A673 (cell line): ENCODE results near the gene TAF6. TPM values are rescaled to one million over a fixed set of nuclear protein-coding genes. Genes with fewer than 3 reads are reported as not detected.

Source experiments
- BruUV-seq: library from RNA; stranded (reverse); fragments of 400-500 nt; replicated peaks from 2 replicates; lab custom pipeline; 2021; lab: Mats Ljungman, UMichigan
- CTCF ChIA-PET: fragments of 300-600 bp; sonication (Branson Sonifier 250); formaldehyde crosslinking; loops from one replicate; lab custom pipeline; 2022; ENCODE audit warnings: antibody characterized with exemption; lab: Charles Lee
- POLR2A ChIA-PET: fragments of 300-600 bp; sonication (Branson Sonifier 250); formaldehyde crosslinking; loops from one replicate; lab custom pipeline; 2022; ENCODE audit warnings: antibody characterized with exemption; ENCODE audit not compliant: low non-redundant PET; lab: Charles Lee
- DNase-seq: peaks from one replicate; pipeline ENCODE4 v3.0.0-alpha.2; 2015; ENCODE audit warnings: low spot score
- H3K27ac ChIP-seq: fragments of 200-600 bp; sonication (generic); 2 replicates; pipeline ENCODE4 v1.5.1; 2016; ENCODE audit warnings: mixed run types, low read depth, mild to moderate bottlenecking, mixed read lengths, antibody characterized with exemption, low read length; ENCODE audit not compliant: poor library complexity, severe bottlenecking
- H3K27me3 ChIP-seq: fragments of 200-600 bp; sonication (generic); replicated peaks from 2 replicates; pipeline ENCODE4 v1.6.1; 2017; ENCODE audit warnings: mixed run types, low read depth, mild to moderate bottlenecking, mixed read lengths, antibody characterized with exemption, low read length; ENCODE audit not compliant: insufficient read depth, poor library complexity
- H3K36me3 ChIP-seq: fragments of 200-600 bp; sonication (generic); 2 replicates; pipeline ENCODE4 v1.6.1; 2016; ENCODE audit warnings: mixed run types, mild to moderate bottlenecking, mixed read lengths, antibody characterized with exemption, low read length; ENCODE audit not compliant: insufficient read depth, poor library complexity, severe bottlenecking
- H3K4me1 ChIP-seq: fragments of 200-600 bp; sonication (generic); 2 replicates; pipeline ENCODE4 v1.6.1; 2017; ENCODE audit warnings: mixed run types, mild to moderate bottlenecking, mixed read lengths, antibody characterized with exemption, low read length; ENCODE audit not compliant: insufficient read depth, poor library complexity, severe bottlenecking
- H3K4me3 ChIP-seq: fragments of 200-600 bp; sonication (generic); 2 replicates; pipeline ENCODE4 v1.5.1; 2016; ENCODE audit warnings: low read depth, mixed run types, mild to moderate bottlenecking, mixed read lengths, low read length; ENCODE audit not compliant: poor library complexity, severe bottlenecking
- H3K9me3 ChIP-seq: fragments of 200-600 bp; sonication (generic); 2 replicates; pipeline ENCODE4 v1.6.1; 2016; ENCODE audit warnings: mixed run types, low read depth, mild to moderate bottlenecking, mixed read lengths, antibody characterized with exemption, low read length; ENCODE audit not compliant: poor library complexity, severe bottlenecking
- CTCF ChIP-seq: fragments of 300-800, 200-600 bp; sonication (generic); conservative IDR thresholded peaks from 2 replicates; pipeline ENCODE4 v1.5.1; 2017; ENCODE audit warnings: low read depth, mild to moderate bottlenecking, antibody characterized with exemption, low read length, moderate library complexity, mixed read lengths
- EZH2 ChIP-seq: fragments of 200-600 bp; sonication (generic); IDR thresholded peaks from 2 replicates; pipeline ENCODE4 v1.6.1; 2017; ENCODE audit warnings: borderline replicate concordance, low read depth, mild to moderate bottlenecking, mixed read lengths, antibody characterized with exemption, low read length; ENCODE audit not compliant: poor library complexity, severe bottlenecking
- intact Hi-C: fragments of 100-400 bp; cut with micrococcal nuclease; formaldehyde crosslinking; loops from one replicate; pipeline ENCODE4 v1.10.0; 2022; ENCODE audit not compliant: unreplicated experiment
- total RNA-seq: library from RNA; stranded (reverse); gene quantifications from 2 replicates; pipeline ENCODE4 v1.2.3, GENCODE V29; 2021

Gene TAF6
- total RNA-seq, 1 experiment from 2014 or later, result 97.3 TPM

GRCh38 chr7:100166970-100167911 is 48.1 kb upstream of the TAF6 start:
- intact Hi-C loops, result no loop called here
- Histone ChIP-seq H3K27ac (no peak overlapping the region), H3K36me3 (no peaks in the 10 kb centered on the region), H3K4me3 (peak overlapping the region; percentile 36), H3K27me3 (no peaks in the 10 kb centered on the region), H3K4me1 (peaks cover 23% of the 10 kb centered on the region), H3K9me3 (no peaks in the 10 kb centered on the region)
- POLR2A ChIA-PET, result interaction anchor here (0.6 kb wide), 1 partner anchor 67 kb away, joined by 6 read pairs; no protein-coding TSS in a partner anchor
- no peak for DNase-seq
- no TSS peak for BruUV-seq
- CTCF ChIA-PET, result no interaction called here
- no peak for TF ChIP-seq EZH2
- no peak for TF ChIP-seq CTCF

DNA sequence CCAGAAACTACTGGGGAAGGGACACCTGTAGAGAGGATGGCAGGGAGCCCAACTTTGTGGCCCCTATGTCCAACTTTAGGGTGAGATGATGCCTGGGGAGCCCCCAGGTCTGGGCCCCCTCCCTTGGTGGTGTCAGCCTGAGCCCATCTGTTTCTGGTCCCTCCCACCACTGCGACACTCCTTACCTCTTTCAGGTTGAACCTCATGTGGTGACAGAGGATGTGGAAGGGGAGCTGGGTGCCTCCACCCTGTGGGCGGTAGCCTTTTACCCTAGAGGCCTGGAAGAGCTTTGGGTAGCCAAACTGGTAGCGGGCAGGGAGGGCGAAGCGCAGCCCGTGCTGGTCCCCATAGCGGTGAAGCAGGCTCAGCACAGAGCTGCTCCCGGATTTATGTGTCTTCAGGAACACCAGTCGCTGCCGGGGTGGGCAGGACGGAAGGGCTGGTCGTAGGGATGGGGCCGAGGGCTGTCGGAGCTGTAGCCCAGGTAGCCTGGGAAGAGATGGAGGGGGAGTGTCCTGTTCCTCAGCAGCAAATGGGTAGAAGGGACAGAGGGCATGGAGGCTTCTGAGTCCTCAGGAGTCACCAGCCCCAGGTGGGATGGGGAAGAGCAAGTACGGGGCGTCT is 47.3 kb upstream of the TAF6 start:
- DNase-seq, result no peak
- H3K27me3 ChIP-seq, result no peaks in the 10 kb centered on the region
- H3K27ac ChIP-seq, result no peak overlapping the region
- H3K9me3 ChIP-seq, result no peaks in the 10 kb centered on the region
- H3K4me3 ChIP-seq, result no peak overlapping the region
- peaks cover 23% of the 10 kb centered on the region for H3K4me1 ChIP-seq
- intact Hi-C loops, result no loop called here
- TF ChIP-seq CTCF, result no peak
- TF ChIP-seq EZH2, result no peak
- BruUV-seq, result no TSS peak
- ChIA-PET CTCF (no interaction called here), POLR2A (interaction anchor here (0.6 kb wide), 1 partner anchor 66 kb away, joined by 6 read pairs; no protein-coding TSS in a partner anchor)
- no peaks in the 10 kb centered on the region for H3K36me3 ChIP-seq

GRCh38 chr7:100163871-100164270 is 44.7 kb upstream of the TAF6 start:
- Histone ChIP-seq H3K4me1 (peaks cover 23% of the 10 kb centered on the region), H3K36me3 (no peaks in the 10 kb centered on the region), H3K4me3 (no peak overlapping the region), H3K27me3 (no peaks in the 10 kb centered on the region), H3K27ac (no peak overlapping the region), H3K9me3 (no peaks in the 10 kb centered on the region)
- POLR2A ChIA-PET, result interaction anchor here (0.7 kb wide), 1 partner anchor 8 kb away, joined by 9 read pairs; no protein-coding TSS in a partner anchor
- CTCF ChIA-PET, result no interaction called here
- DNase-seq, result no peak
- BruUV-seq, result no TSS peak
- no peak for TF ChIP-seq EZH2
- no peak for TF ChIP-seq CTCF
- intact Hi-C loops, result no loop called here
